GM19240 (cell line): ENCODE results near the gene CSAG2.

ENCODE experiments used
- DNase-seq: peaks from one replicate; pipeline ENCODE4 v3.0.0; 2011; ENCODE audit warnings: low spot score; ENCODE audit not compliant: insufficient read length

CSAG2 gene

DNA sequence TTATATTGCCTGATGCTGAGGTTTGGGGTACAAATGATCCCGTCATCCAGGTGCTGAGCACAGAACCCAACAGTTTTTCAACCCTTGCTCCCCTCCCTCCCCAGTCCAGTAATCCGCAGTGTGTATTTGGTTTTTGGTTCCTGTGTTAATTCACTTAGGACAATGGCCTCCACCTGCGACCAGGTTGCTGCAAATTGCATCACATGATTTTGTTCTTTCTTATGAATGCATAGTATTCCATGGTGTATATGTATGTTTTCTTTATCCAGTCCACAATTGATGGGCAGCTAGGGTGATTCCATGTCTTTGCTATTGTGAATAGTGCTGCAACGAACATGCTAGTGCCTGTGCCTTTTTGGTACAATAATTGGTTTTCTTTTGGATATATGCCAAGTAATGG lies 46.0 kb downstream of the CSAG2 start:
- no peak for DNase-seq

DNA sequence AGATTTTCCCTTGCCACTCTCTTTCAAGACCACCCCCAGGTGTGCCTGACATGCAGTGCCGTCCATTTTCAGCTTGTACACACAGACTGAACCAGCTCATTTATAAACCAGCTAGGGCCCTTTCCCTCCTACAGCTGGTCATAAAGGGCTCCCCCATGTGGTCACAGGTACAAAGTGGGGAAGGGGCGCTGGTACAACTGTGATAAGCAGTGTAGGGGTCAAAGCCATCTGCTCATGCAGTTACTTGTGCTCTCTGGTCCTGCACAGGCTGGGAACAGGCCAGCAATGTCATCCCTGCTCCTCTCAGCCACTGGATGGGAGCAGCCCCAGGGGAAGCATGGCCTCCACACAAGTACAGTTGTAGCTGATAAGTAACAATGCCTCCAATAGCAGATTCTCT lies 50.8 kb downstream of the CSAG2 start:
- no peak for DNase-seq
